Neuronal stem cell (in vitro differentiated cells): Measurements from ENCODE around the gene MYH9.

Source experiments
- DNase-seq: peaks from one replicate; pipeline ENCODE4 v3.0.0-alpha.2; 2013; ENCODE audit warnings: low spot score
- H2AFZ ChIP-seq: one replicate; pipeline ENCODE4 v1.6.1; 2013; ENCODE audit warnings: mild to moderate bottlenecking, low read length, inconsistent platforms
- H2AK5ac ChIP-seq: 2 replicates; pipeline ENCODE4 v1.6.1; 2013; ENCODE audit warnings: low read depth, mild to moderate bottlenecking, inconsistent platforms, low read length, moderate library complexity, mixed read lengths
- H2BK120ac ChIP-seq: 2 replicates; pipeline ENCODE4 v1.6.1; 2013; ENCODE audit warnings: low read depth, mild to moderate bottlenecking, inconsistent platforms, low read length, moderate library complexity, mixed read lengths
- H2BK12ac ChIP-seq: one replicate; pipeline ENCODE4 v1.6.1; 2013; ENCODE audit warnings: low read length, inconsistent platforms
- H2BK15ac ChIP-seq: 2 replicates; pipeline ENCODE4 v1.6.1; 2013; ENCODE audit warnings: mild to moderate bottlenecking, low read length, inconsistent platforms, mixed read lengths
- H2BK5ac ChIP-seq: one replicate; pipeline ENCODE4 v1.6.1; 2013; ENCODE audit warnings: inconsistent platforms, mild to moderate bottlenecking, low read length, moderate library complexity
- H3K14ac ChIP-seq: one replicate; pipeline ENCODE4 v1.6.1; 2013; ENCODE audit warnings: low read length, inconsistent platforms
- H3K18ac ChIP-seq: 2 replicates; pipeline ENCODE4 v1.6.1; 2013; ENCODE audit warnings: low read length, inconsistent platforms
- H3K23ac ChIP-seq: 2 replicates; pipeline ENCODE4 v1.6.1; 2013; ENCODE audit warnings: low read depth, mild to moderate bottlenecking, mixed read lengths, low read length, inconsistent platforms; ENCODE audit not compliant: poor library complexity
- H3K27ac ChIP-seq: replicated peaks from 3 replicates; pipeline ENCODE4 v1.5.1; 2013; ENCODE audit warnings: low read length, inconsistent platforms
- H3K27me3 ChIP-seq, 3 experiments: 2 replicates each; pipeline ENCODE4 v1.6.1; 2013; ENCODE audit warnings: low read length in 3 of 3, mild to moderate bottlenecking in 2 of 3, inconsistent platforms in 1 of 3, low read depth in 1 of 3, mixed read lengths in 1 of 3, moderate library complexity in 1 of 3; ENCODE audit not compliant: control insufficient read depth in 3 of 3, insufficient read depth in 3 of 3
- H3K36me3 ChIP-seq, 2 donors: replicated peaks in 1 of 2; 2 replicates each; pipeline ENCODE4 v1.6.1; 2013; ENCODE audit warnings: low read length in 2 of 2; ENCODE audit not compliant: control insufficient read depth in 2 of 2, insufficient read depth in 2 of 2
- H3K4ac ChIP-seq: 2 replicates; pipeline ENCODE4 v1.6.1; 2013; ENCODE audit warnings: inconsistent platforms, mild to moderate bottlenecking, low read length, moderate library complexity
- H3K4me1 ChIP-seq, 2 donors: 1 replicate in 1 of 2; 2 replicates in 1 of 2; pipeline ENCODE4 v1.6.1; 2013; ENCODE audit warnings: low read length in 2 of 2, low read depth in 1 of 2; ENCODE audit not compliant: control insufficient read depth in 2 of 2, insufficient read depth in 1 of 2
- H3K4me2 ChIP-seq: one replicate; pipeline ENCODE4 v1.6.1; 2013; ENCODE audit warnings: mild to moderate bottlenecking, low read length, inconsistent platforms; ENCODE audit not compliant: insufficient read depth, poor library complexity, severe bottlenecking
- H3K4me3 ChIP-seq, 2 donors: 2 replicates each; pipeline ENCODE4 v1.5.1; 2013; ENCODE audit warnings: low read length in 2 of 2, mild to moderate bottlenecking in 2 of 2, inconsistent platforms in 1 of 2, moderate library complexity in 1 of 2
- H3K79me1 ChIP-seq: one replicate; pipeline ENCODE4 v1.6.1; 2013; ENCODE audit warnings: low read depth, mild to moderate bottlenecking, inconsistent platforms, low read length, moderate library complexity
- H3K9ac ChIP-seq: one replicate; pipeline ENCODE4 v1.6.1; 2013; ENCODE audit warnings: mild to moderate bottlenecking, low read depth, low read length, inconsistent platforms; ENCODE audit not compliant: poor library complexity
- H3K9me3 ChIP-seq, 2 donors: replicated peaks in 1 of 2; 2 replicates each; pipeline versions ENCODE3 to v1.6.1; 2013; ENCODE audit warnings: low read length in 2 of 2, mild to moderate bottlenecking in 2 of 2, inconsistent platforms in 1 of 2, low read depth in 1 of 2, mixed read lengths in 1 of 2, moderate library complexity in 1 of 2; ENCODE audit not compliant: control insufficient read depth in 2 of 2, insufficient read depth in 1 of 2
- H4K8ac ChIP-seq: one replicate; pipeline ENCODE4 v1.6.1; 2013; ENCODE audit warnings: low read depth, mild to moderate bottlenecking, inconsistent platforms, low read length, moderate library complexity
- H4K91ac ChIP-seq: one replicate; pipeline ENCODE4 v1.6.1; 2013; ENCODE audit warnings: low read length, low read depth, mild to moderate bottlenecking, inconsistent platforms; ENCODE audit not compliant: poor library complexity
- WGBS, 2 donors: extraction: QIAGEN DNeasy Blood & Tissue Kit; methylation state at CpG; one replicate each; pipeline ENCODE4 v1.1.7; 2013; ENCODE audit warnings: missing lambda C conversion rate in 2 of 2, mixed read lengths in 1 of 2; ENCODE audit not compliant: insufficient read length in 2 of 2, insufficient replicate concordance in 1 of 2; ENCODE audit errors: extremely low coverage in 2 of 2; 5-methylcytosine and 5-hydroxymethylcytosine counted together

MYH9 gene

DNA sequence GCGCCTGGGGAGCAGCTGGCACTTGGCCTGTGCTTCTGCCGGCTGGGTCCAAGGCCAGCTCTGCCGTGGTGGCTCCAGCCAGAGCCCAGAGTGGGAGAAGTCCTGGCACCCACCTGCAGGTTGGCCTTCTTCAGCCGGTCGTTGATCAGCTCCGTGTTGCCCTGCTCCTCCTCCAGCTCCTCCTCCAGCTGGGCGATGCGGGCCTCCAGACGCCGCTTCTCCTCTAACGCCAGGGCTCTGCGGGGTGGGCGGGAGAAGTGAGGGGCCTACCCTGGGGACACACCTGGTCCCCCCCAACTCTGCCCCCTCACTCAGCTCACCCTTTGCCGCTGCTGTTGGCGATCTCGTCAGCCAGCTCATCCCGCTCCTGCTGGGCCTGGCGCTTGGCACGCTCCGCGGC is 102.2 kb downstream of the MYH9 start:
- H3K27ac ChIP-seq = no peak overlapping the region
- peak overlapping the region; percentile 6 for H2AK5ac ChIP-seq
- no peak overlapping the region for H4K91ac ChIP-seq
- H3K14ac ChIP-seq = no peak overlapping the region
- no peak overlapping the region for H3K9ac ChIP-seq
- no peak overlapping the region for H2BK12ac ChIP-seq
- H3K79me1 ChIP-seq = no peaks in the 10 kb centered on the region
- no peak overlapping the region for H4K8ac ChIP-seq
- H2BK120ac ChIP-seq = no peak overlapping the region
- H3K18ac ChIP-seq = no peak overlapping the region
- peaks cover 0 to 3% of the 10 kb centered on the region in 2 donors for H3K4me1 ChIP-seq
- no peak overlapping the region for H3K4me2 ChIP-seq
- DNase-seq = no peak
- no peak overlapping the region for H3K4ac ChIP-seq
- H2BK15ac ChIP-seq = no peak overlapping the region
- peak overlapping the region; percentile 66 for H2BK5ac ChIP-seq
- H2AFZ ChIP-seq = no peak overlapping the region
- H3K4me3 ChIP-seq = no peak overlapping the region
- WGBS, 2 donors = no CpG with 5 or more reads among the region's 21 CpGs
- H3K27me3 ChIP-seq = no peaks in the 10 kb centered on the region
- peaks cover 76 to 89% of the 10 kb centered on the region in 2 donors for H3K36me3 ChIP-seq
- H3K23ac ChIP-seq = no peak overlapping the region
- peaks cover 0 to 8% of the 10 kb centered on the region in 2 donors for H3K9me3 ChIP-seq

DNA sequence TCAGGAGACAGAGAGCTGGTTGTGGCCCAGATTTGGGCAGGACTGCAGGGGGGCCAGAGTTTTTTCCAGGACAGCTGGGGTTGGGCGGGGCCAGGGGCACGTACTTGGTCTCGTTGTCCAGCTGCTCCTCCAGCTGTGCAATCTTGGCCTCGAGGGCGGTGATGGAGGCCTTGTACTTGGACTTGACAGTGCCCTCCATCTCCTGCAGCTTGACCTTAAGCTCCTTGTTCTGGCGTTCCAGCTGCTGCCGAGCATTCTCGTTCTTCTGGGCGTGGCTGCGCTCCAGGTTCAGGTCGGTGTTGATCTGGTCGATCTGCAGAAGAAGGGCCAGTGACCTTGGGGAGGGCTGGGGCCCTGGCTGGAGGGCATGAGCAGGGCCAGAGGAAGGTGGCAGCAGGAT is 102.8 kb downstream of the MYH9 start:
- Histone ChIP-seq H3K9me3 (peaks cover 0 to 8% of the 10 kb centered on the region in 2 donors), H2BK5ac (no peak overlapping the region), H2BK12ac (no peak overlapping the region), H3K4me3 (no peak overlapping the region), H2BK120ac (no peak overlapping the region), H2AFZ (no peak overlapping the region), H3K36me3 (peaks cover 78 to 91% of the 10 kb centered on the region in 2 donors), H3K4me1 (peaks cover 0 to 3% of the 10 kb centered on the region in 2 donors), H3K4ac (no peak overlapping the region), H3K27me3 (no peaks in the 10 kb centered on the region), H4K91ac (no peak overlapping the region), H3K9ac (no peak overlapping the region), H3K23ac (no peak overlapping the region), H3K18ac (no peak overlapping the region), H3K27ac (no peak overlapping the region), H4K8ac (no peak overlapping the region), H3K4me2 (no peak overlapping the region), H3K14ac (no peak overlapping the region), H2BK15ac (no peak overlapping the region), H2AK5ac (no peak overlapping the region), H3K79me1 (no peaks in the 10 kb centered on the region)
- no peak for DNase-seq
- no CpG with 5 or more reads among the region's 12 CpGs for WGBS, 2 donors

DNA sequence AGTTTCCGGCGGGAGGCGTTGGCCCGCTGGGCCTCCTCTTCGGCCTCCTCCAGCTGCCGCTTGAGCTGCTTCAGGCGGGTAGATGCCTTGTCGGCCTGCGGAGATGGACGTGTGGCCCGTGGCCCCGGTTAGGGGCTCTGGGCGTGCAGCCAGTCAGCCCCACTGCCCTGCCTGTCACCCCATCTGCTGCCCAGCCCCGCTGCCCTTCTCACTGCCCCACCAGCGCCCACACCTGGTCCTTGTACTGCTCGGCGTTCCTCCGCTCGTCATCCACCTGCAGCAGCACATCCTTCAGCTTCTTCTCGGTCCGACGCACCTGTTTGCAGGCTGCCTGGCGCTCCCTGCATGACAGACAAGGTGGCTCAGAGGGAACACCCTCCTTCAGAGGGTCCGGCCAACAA is 103.6 kb downstream of the MYH9 start:
- peaks cover 70 to 88% of the 10 kb centered on the region in 2 donors for H3K36me3 ChIP-seq
- no peak for DNase-seq

DNA sequence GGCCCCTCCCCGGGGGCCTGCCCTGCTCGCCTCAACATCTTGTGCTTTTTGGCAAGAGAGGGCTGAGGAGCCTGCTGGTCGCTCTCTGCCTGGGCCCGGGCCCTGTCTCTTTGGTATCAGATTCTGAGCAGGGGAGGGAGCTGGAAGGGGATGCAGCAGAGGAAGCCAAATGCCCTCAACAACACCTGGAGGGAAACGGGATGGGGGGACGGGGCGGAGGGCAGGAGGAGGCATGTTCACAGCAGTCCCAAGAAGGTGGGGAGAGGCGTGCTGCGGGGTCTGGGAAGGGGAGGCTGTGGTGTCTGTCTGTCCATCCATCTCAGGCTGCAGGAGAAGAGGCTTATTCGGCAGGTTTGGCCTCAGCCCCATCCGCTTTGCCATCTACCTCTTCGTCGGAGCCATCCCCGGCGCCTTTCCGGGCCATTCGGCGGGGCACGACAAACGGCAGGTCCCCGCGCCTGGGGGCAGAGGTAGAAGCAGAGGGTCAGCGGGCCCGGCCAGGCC is 105.4 kb downstream of the MYH9 start:
- Histone ChIP-seq H2AK5ac (no peak overlapping the region), H3K4me1 (peaks cover 0 to 3% of the 10 kb centered on the region in 2 donors), H3K36me3 (peaks cover 53 to 73% of the 10 kb centered on the region in 2 donors), H2BK12ac (no peak overlapping the region), H2BK5ac (no peak overlapping the region), H4K91ac (no peak overlapping the region), H3K79me1 (no peaks in the 10 kb centered on the region), H2AFZ (no peak overlapping the region), H3K27ac (no peak overlapping the region), H3K27me3 (no peaks in the 10 kb centered on the region), H3K4me3 (no peak overlapping the region), H3K23ac (no peak overlapping the region), H3K4ac (no peak overlapping the region), H3K9me3 (no peaks in the 10 kb centered on the region), H3K14ac (no peak overlapping the region), H2BK15ac (no peak overlapping the region), H4K8ac (no peak overlapping the region), H3K4me2 (no peak overlapping the region), H3K9ac (no peak overlapping the region), H3K18ac (no peak overlapping the region), H2BK120ac (peak overlapping the region; percentile 64)
- DNase-seq = no peak
- no CpG with 5 or more reads among the region's 24 CpGs for WGBS, 2 donors

More for the DNA sequence above, 103.6 kb downstream of the MYH9 start:
- no peaks in the 10 kb centered on the region for H3K27me3 ChIP-seq
- no peak overlapping the region for H3K14ac ChIP-seq
- no peak overlapping the region for H2BK5ac ChIP-seq
- no peak overlapping the region for H2BK12ac ChIP-seq
- peak overlapping the region in 1 of 2 donors; percentile 26 for H3K4me3 ChIP-seq
- H3K9ac ChIP-seq = peak overlapping the region; percentile 55
- no peak overlapping the region for H2AK5ac ChIP-seq
- H2BK120ac ChIP-seq = no peak overlapping the region
- H3K23ac ChIP-seq = peak overlapping the region; percentile 86
- H3K27ac ChIP-seq = no peak overlapping the region
- no peak overlapping the region for H3K4me2 ChIP-seq
- no peaks in the 10 kb centered on the region for H3K79me1 ChIP-seq
- peaks cover 0 to 1% of the 10 kb centered on the region in 2 donors for H3K9me3 ChIP-seq
- H3K18ac ChIP-seq = no peak overlapping the region
- no peak overlapping the region for H2BK15ac ChIP-seq
- no peak overlapping the region for H4K91ac ChIP-seq
- H3K4ac ChIP-seq = no peak overlapping the region
- H2AFZ ChIP-seq = no peak overlapping the region
- H4K8ac ChIP-seq = no peak overlapping the region
- no CpG with 5 or more reads among the region's 24 CpGs for WGBS, 2 donors
- peaks cover 0 to 3% of the 10 kb centered on the region in 2 donors for H3K4me1 ChIP-seq
